MM.1S (cell line): ENCODE measurements around the gene MT1M.

ENCODE experiments used
- DNase-seq: peaks from one replicate; pipeline ENCODE4 v3.0.0-alpha.2; 2015
- H2AFZ ChIP-seq: fragments of 300-600 bp; sonication (generic); 2 replicates; pipeline ENCODE4 v1.6.0; 2016; ENCODE audit warnings: antibody characterized with exemption, low read length
- H3F3A ChIP-seq: fragments of 300-600 bp; sonication (generic); 2 replicates; pipeline ENCODE4 v1.6.1; 2016; ENCODE audit warnings: mild to moderate bottlenecking, antibody characterized with exemption, low read length, moderate library complexity, mixed read lengths; ENCODE audit not compliant: insufficient read depth
- H3K27ac ChIP-seq: fragments of 300-600 bp; sonication (generic); 2 replicates; pipeline ENCODE4 v1.5.1; 2016; ENCODE audit warnings: mild to moderate bottlenecking, low read length
- H3K27me3 ChIP-seq: fragments of 300-600 bp; sonication (generic); replicated peaks from 2 replicates; pipeline ENCODE4 v1.6.0; 2016; ENCODE audit warnings: low read length; ENCODE audit not compliant: insufficient read depth
- H3K36me3 ChIP-seq: fragments of 300-600 bp; sonication (generic); replicated peaks from 2 replicates; pipeline ENCODE4 v1.6.1; 2016; ENCODE audit warnings: mild to moderate bottlenecking, low read length, mixed read lengths; ENCODE audit not compliant: insufficient read depth
- H3K4me1 ChIP-seq: fragments of 300-600 bp; sonication (generic); 2 replicates; pipeline ENCODE4 v1.6.1; 2016; ENCODE audit warnings: low read length, mixed read lengths
- H3K4me2 ChIP-seq: fragments of 300-600 bp; sonication (generic); 2 replicates; pipeline ENCODE4 v1.6.0; 2016; ENCODE audit warnings: low read depth, low read length
- H3K4me3 ChIP-seq: fragments of 300-600 bp; sonication (generic); 2 replicates; pipeline ENCODE4 v1.5.1; 2016; ENCODE audit warnings: low read length, mixed read lengths
- H3K79me2 ChIP-seq: fragments of 300-600 bp; sonication (generic); 2 replicates; pipeline ENCODE4 v1.6.1; 2016; ENCODE audit warnings: mixed run types, low read length, mixed read lengths
- H3K9ac ChIP-seq: fragments of 300-600 bp; sonication (generic); 2 replicates; pipeline ENCODE4 v1.6.1; 2016; ENCODE audit warnings: low read length, mixed read lengths
- H3K9me2 ChIP-seq: fragments of 300-600 bp; sonication (generic); replicated peaks from 2 replicates; pipeline ENCODE4 v1.6.1; 2016; ENCODE audit warnings: mild to moderate bottlenecking, low read length, mixed read lengths; ENCODE audit not compliant: insufficient read depth
- H3K9me3 ChIP-seq: fragments of 300-600 bp; sonication (generic); replicated peaks from 2 replicates; pipeline ENCODE4 v1.6.1; 2016; ENCODE audit warnings: mild to moderate bottlenecking, low read length, mixed read lengths; ENCODE audit not compliant: insufficient read depth
- H4K20me1 ChIP-seq: fragments of 300-600 bp; sonication (generic); 2 replicates; pipeline ENCODE4 v1.6.1; 2016; ENCODE audit warnings: mild to moderate bottlenecking, low read length, moderate library complexity, mixed read lengths; ENCODE audit not compliant: insufficient read depth
- CTCF ChIP-seq: fragments of 300-600 bp; sonication (generic); IDR thresholded peaks from 2 replicates; pipeline ENCODE4 v1.5.1; 2016; ENCODE audit warnings: antibody characterized with exemption, low read length, mixed read lengths
- EZH2 ChIP-seq: fragments of 300-600 bp; sonication (generic); optimal IDR thresholded peaks from 2 replicates; pipeline ENCODE3; 2017; ENCODE audit warnings: low read depth, mild to moderate bottlenecking, antibody characterized with exemption, low read length, mixed read lengths
- EZH2phosphoT487 ChIP-seq: fragments of 300-600 bp; sonication (generic); IDR thresholded peaks from 2 replicates; pipeline ENCODE4 v1.6.1; 2018; ENCODE audit warnings: antibody characterized with exemption, low read length

MT1M gene

GRCh38 chr16:56639045-56639444 is 6.6 kb downstream of the MT1M start:
- Histone ChIP-seq H3K9me2 (no peaks in the 10 kb centered on the region), H3K9ac (no peak overlapping the region), H3K79me2 (no peaks in the 10 kb centered on the region), H3K4me2 (no peak overlapping the region), H3K4me3 (no peak overlapping the region), H4K20me1 (no peaks in the 10 kb centered on the region), H3K27ac (no peak overlapping the region), H3K4me1 (no peaks in the 10 kb centered on the region), H3K9me3 (no peaks in the 10 kb centered on the region), H3F3A (no peaks in the 10 kb centered on the region), H3K36me3 (no peaks in the 10 kb centered on the region), H2AFZ (no peak overlapping the region), H3K27me3 (peaks cover 72% of the 10 kb centered on the region)
- DNase-seq, result no peak
- TF ChIP-seq EZH2, result no peak
- TF ChIP-seq EZH2phosphoT487, result no peak
- TF ChIP-seq CTCF, result no peak

- H3K9me3 ChIP-seq, result no peaks in the 10 kb centered on the region
- TF ChIP-seq EZH2phosphoT487 (no peak), CTCF (no peak), EZH2 (no peak)
- H3K27me3 ChIP-seq, result peaks cover 72% of the 10 kb centered on the region
- no peaks in the 10 kb centered on the region for H3K36me3 ChIP-seq
- H2AFZ ChIP-seq, result no peak overlapping the region
- no peaks in the 10 kb centered on the region for H4K20me1 ChIP-seq
- H3K9me2 ChIP-seq, result no peaks in the 10 kb centered on the region
- no peaks in the 10 kb centered on the region for H3F3A ChIP-seq
- no peaks in the 10 kb centered on the region for H3K79me2 ChIP-seq
- H3K4me3 ChIP-seq, result no peak overlapping the region
- H3K27ac ChIP-seq, result no peak overlapping the region
- H3K4me1 ChIP-seq, result no peaks in the 10 kb centered on the region
- no peak overlapping the region for H3K4me2 ChIP-seq
- no peak overlapping the region for H3K9ac ChIP-seq
- no peak for DNase-seq
Measured at GRCh38 chr16:56640076-56640475, 7.6 kb downstream of the MT1M start.

GRCh38 chr16:56641166-56641565 is 8.7 kb downstream of the MT1M start:
- no peak overlapping the region for H3K27ac ChIP-seq
- H3K27me3 ChIP-seq, result peaks cover 66% of the 10 kb centered on the region
- no peaks in the 10 kb centered on the region for H4K20me1 ChIP-seq
- no peak overlapping the region for H3K9ac ChIP-seq
- H3K4me3 ChIP-seq, result no peak overlapping the region
- TF ChIP-seq EZH2phosphoT487, result no peak
- TF ChIP-seq CTCF, result no peak
- TF ChIP-seq EZH2, result no peak
- no peaks in the 10 kb centered on the region for H3K36me3 ChIP-seq
- DNase-seq, result no peak
- no peaks in the 10 kb centered on the region for H3K9me2 ChIP-seq
- H3K4me2 ChIP-seq, result no peak overlapping the region
- H3K4me1 ChIP-seq, result no peaks in the 10 kb centered on the region
- no peaks in the 10 kb centered on the region for H3K79me2 ChIP-seq
- no peaks in the 10 kb centered on the region for H3K9me3 ChIP-seq
- no peak overlapping the region for H2AFZ ChIP-seq
- H3F3A ChIP-seq, result no peaks in the 10 kb centered on the region
